ENCODE results near the gene TFF2. TPM values are rescaled to one million over a fixed set of nuclear protein-coding genes. Genes with fewer than 3 reads are reported as not detected.

The TFF2 gene
- polyA plus RNA-seq, 1 of the 3 experiments (the other 2 are of a cell fraction) = not detected

- H3K9me3 ChIP-seq = no peaks in the 10 kb centered on the region
Measured at GRCh38 chr21:42370894-42371654, 20.3 kb upstream of the TFF2 start.

GRCh38 chr21:42369821-42370220 lies 19.0 kb upstream of the TFF2 start:
- ChIA-PET POLR2A (no interaction called here), CTCF (interaction anchor here (0.8 kb wide), 1 partner anchor 27 kb away, joined by 3 read pairs; no protein-coding TSS in a partner anchor)
- H3K4me1 ChIP-seq (ENCODE audit: control insufficient read depth in 1 of 2, insufficient read depth in 2 of 2, low read depth in 1 of 2, low read length in 1 of 2) = no peaks in the 10 kb centered on the region
- no peaks in the 10 kb centered on the region for H3K9me2 ChIP-seq
- no peak overlapping the region for H3K9ac ChIP-seq
- 82% methylated on average over 12 of the region's 16 CpGs for WGBS (ENCODE audit: low lambda C conversion rate)
- H3K79me2 ChIP-seq (ENCODE audit: insufficient read depth) = no peaks in the 10 kb centered on the region
- H2AFZ ChIP-seq (ENCODE audit: low read depth) = no peak overlapping the region
- no peaks in the 10 kb centered on the region for H3K27me3 ChIP-seq (ENCODE audit: insufficient read depth)
- no peak for DNase-seq
- no peaks in the 10 kb centered on the region for H3K36me3 ChIP-seq (replicated peaks in 1 of 2; ENCODE audit: control insufficient read depth in 1 of 2, insufficient read depth in 2 of 2, low read length in 1 of 2)
- no peaks in the 10 kb centered on the region for H3K9me3 ChIP-seq
- H3K27ac ChIP-seq (ENCODE audit: low read depth in 2 of 2, low read length in 1 of 2) = no peak overlapping the region
- H3K4me2 ChIP-seq = no peak overlapping the region
- no peak overlapping the region for H3K4me3 ChIP-seq (ENCODE audit: low read depth in 2 of 2, low read length in 1 of 2)
- H3F3A ChIP-seq (replicated peaks; ENCODE audit: insufficient read depth) = no peaks in the 10 kb centered on the region
- no peak for TF ChIP-seq YY1 (IDR thresholded peaks at IDR 0.05; ENCODE audit: low read depth)
- H4K20me1 ChIP-seq (ENCODE audit: insufficient read depth) = no peaks in the 10 kb centered on the region

More at GRCh38 chr21:42370894-42371654, 20.3 kb upstream of the TFF2 start:
- no peaks in the 10 kb centered on the region for H3K9me2 ChIP-seq
- no peak overlapping the region for H3K27ac ChIP-seq (ENCODE audit: low read depth in 2 of 2, low read length in 1 of 2)
- TF ChIP-seq YY1 (IDR thresholded peaks at IDR 0.05; ENCODE audit: low read depth) = no peak
- TF ChIP-seq CTCF (IDR thresholded peaks at IDR 0.05) = no peak
- no peak for TF ChIP-seq JUND (IDR thresholded peaks at IDR 0.05)
- no peak for TF ChIP-seq RCOR1 (IDR thresholded peaks at IDR 0.05; ENCODE audit: low read length)
- no peak for TF ChIP-seq IRF3 (IDR thresholded peaks at IDR 0.05; ENCODE audit: low read depth, low read length)
- no peak for TF ChIP-seq TEAD4 (IDR thresholded peaks at IDR 0.05; ENCODE audit: borderline replicate concordance, insufficient read depth)
- TF ChIP-seq RXRA (IDR thresholded peaks at IDR 0.05; ENCODE audit: borderline replicate concordance, low read depth) = no peak
- no peak for TF ChIP-seq EP300 (IDR thresholded peaks at IDR 0.05; ENCODE audit: borderline replicate concordance in 1 of 2, low read depth in 1 of 2, low read length in 1 of 2)
- TF ChIP-seq MEF2A (IDR thresholded peaks at IDR 0.05; ENCODE audit: borderline replicate concordance, low read depth) = no peak
- TF ChIP-seq FOXM1 (IDR thresholded peaks at IDR 0.05; ENCODE audit: low read depth) = no peak
- no peak for TF ChIP-seq EZH2phosphoT487 (IDR thresholded peaks at IDR 0.05; ENCODE audit: borderline replicate concordance, low read depth)
- TF ChIP-seq SIN3A (IDR thresholded peaks at IDR 0.05; ENCODE audit: borderline replicate concordance, low read depth, low read length) = no peak
- no peak overlapping the region for H3K9ac ChIP-seq
- 54% methylated on average over 18 of the region's 18 CpGs for WGBS (ENCODE audit: low lambda C conversion rate)
- ChIA-PET CTCF (interaction anchor here (0.8 kb wide), 1 partner anchor 26 kb away, joined by 3 read pairs; no protein-coding TSS in a partner anchor), POLR2A (no interaction called here)
- H3K4me3 ChIP-seq (ENCODE audit: low read depth in 2 of 2, low read length in 1 of 2) = no peak overlapping the region
- no peaks in the 10 kb centered on the region for H3F3A ChIP-seq (replicated peaks; ENCODE audit: insufficient read depth)
- no peak for DNase-seq
- H3K4me1 ChIP-seq (ENCODE audit: control insufficient read depth in 1 of 2, insufficient read depth in 2 of 2, low read depth in 1 of 2, low read length in 1 of 2) = no peaks in the 10 kb centered on the region
- H3K36me3 ChIP-seq (replicated peaks in 1 of 2; ENCODE audit: control insufficient read depth in 1 of 2, insufficient read depth in 2 of 2, low read length in 1 of 2) = no peaks in the 10 kb centered on the region
- no peaks in the 10 kb centered on the region for H4K20me1 ChIP-seq (ENCODE audit: insufficient read depth)
- no peaks in the 10 kb centered on the region for H3K27me3 ChIP-seq (ENCODE audit: insufficient read depth)
- no peaks in the 10 kb centered on the region for H3K79me2 ChIP-seq (ENCODE audit: insufficient read depth)
- H3K4me2 ChIP-seq = no peak overlapping the region
- no peak overlapping the region for H2AFZ ChIP-seq (ENCODE audit: low read depth)

All from SK-N-SH (cell line).